ENCODE results near the gene CALHM3.
"Not testable (repeated sequence)": the region's sequence is repeated elsewhere in the genome, so short reads cannot be mapped to it uniquely, and the experiment has no call there.

The CALHM3 gene

DNA sequence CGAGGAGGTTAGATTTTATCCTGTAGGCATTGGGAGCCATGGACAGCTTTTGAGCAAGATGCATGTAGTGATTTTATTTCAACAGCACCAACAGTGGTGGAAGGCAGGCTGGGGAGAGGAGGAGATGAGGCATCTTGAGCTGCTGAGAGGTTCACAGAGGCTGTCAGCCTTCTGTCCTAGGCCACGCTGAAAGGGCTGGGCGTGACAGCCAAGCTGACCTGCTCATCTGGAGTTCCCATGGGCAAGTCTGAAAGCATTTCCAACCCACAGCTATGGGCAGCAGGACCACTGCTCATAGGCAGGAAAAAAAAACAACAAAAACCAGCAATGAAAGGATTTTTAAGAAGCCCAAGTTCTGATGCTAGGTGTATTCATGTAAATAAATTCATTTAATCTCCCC, 22.1 kb upstream of the CALHM3 start:
- DNase-seq, result no peak

DNA sequence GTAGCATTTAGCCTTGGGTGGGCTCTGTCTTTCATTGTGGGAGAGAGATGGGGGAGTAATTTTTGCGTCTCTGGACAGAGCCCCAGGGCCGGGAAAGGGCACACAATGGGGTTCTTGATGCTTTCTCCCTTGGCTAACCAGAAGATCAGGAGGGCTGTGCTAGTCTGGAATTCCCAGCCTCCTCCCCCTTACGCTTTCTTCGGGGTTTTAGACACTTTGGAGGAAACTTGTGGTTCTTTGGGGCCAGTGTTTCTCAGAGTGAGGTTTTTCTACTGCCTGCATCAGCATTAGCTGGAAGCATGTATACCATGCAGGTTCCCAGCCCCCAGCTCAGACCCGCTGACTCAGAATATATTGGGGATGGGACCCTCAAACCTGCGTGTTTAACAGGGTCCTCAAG, 21.4 kb upstream of the CALHM3 start:
- no peak for DNase-seq

DNA sequence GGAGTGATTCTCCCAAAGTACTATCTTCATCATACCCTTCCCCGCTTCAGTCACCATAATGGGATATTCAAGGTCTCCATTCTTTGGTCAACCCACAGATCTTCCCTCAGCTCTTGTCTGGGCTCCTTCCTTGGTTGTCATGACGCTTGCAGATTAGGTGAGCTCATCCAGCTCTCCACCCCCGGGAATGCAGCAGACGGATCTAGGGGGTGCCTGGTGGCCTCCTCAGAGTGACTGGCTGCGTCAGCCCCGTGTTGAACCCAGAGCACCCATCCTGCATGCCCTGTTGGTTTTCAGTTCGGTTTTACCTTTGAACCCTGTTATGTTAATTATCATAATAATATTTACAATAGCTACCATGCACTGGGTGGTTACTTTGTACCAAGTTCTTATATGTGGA, 20.8 kb upstream of the CALHM3 start:
- no peak for DNase-seq

- DNase-seq, result no peak
Observed at GRCh38 chr10:103498936-103499638, 20.0 kb upstream of the CALHM3 start.

GRCh38 chr10:103497161-103497915, 18.3 kb upstream of the CALHM3 start:
- no peak for DNase-seq

- DNase-seq, result no peak
Observed at GRCh38 chr10:103495321-103495720, 16.3 kb upstream of the CALHM3 start.

DNA sequence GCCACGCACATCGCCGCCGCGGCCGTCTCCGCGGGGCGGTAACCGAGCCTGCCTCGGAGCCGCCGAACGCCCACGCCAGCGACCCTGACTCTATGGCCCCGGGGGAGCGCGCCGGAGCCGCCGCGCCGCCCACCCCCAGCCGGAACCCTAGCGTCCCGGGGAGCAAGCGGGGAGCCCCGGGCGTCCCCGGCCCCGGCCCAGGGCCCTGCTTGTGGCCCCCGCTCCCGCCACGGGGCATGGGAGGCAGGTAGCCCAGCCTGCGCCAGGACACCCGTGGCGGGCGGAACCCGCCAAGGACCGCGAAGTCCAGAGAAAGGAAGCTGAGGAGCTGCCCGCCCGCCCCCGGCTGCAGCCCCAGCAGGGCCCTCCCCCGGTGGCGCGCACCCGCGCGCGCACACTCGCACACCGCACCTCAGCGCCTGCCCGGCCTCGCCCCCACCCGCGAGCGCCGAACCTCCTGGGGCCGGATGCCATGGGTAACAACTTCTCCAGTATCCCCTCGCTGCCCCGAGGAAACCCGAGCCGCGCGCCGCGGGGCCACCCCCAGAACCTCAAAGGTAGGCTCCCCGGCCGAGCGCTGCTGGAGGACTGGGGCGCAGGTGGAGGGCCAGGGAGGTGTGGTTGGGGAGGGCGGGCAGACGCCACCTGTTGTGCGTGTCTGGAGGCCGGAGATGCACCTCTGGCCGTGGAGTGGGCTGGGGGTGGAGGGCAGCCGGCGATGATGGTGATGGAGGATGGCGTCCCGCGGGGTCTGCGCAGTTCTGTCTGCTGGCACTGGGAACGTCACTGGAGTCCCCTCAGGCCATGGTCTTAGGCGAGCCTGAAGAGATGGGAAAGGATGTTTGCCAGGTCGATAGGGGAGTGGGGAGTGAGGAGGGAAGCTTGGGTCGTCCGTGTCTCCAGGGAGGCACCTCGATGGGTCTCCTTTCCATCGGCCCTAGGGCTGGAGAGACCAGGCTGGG, 15.2 kb upstream of the CALHM3 start:
- peak in 1 of 2 donors; percentile 35 for DNase-seq

DNA sequence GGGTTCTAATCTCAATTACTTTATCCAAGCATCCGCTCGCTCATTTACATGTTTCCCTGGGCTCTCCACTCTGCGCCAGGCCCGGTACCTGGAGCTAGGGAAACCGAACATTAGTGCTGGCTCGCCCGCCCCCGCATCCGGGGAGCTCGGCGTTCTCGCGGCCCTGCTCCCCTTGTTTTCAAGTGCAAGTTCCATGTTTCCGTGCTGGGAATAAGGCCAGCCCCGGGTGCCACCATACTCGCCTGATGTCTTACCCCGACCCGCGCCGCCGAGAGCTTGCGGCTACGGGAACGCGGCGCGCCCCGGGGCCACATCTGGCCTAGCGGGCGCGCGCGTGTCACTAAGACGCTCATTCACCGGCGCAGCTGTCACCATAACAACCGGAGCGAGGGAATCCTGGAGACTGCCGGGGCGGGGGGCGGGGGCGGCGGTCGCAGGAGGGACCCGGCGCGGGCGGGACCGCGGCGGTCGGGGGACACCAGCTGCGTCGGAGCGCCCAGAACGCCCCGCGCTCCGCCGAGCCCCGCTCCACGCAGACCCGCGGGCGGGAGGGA, 14.4 kb upstream of the CALHM3 start, which contains the start of gene NEURL1:
TSS of gene NEURL1 (plus strand) at position 344 of the 554 bp plus-strand sequence. CDS start 683 bp downstream, outside the sequence.
- peak in 1 of 2 donors; percentile 30 for DNase-seq

- no peak for DNase-seq
Observed at GRCh38 chr10:103492655-103493261, 13.7 kb upstream of the CALHM3 start.

- DNase-seq, result no peak
Observed at GRCh38 chr10:103491729-103492364, 12.8 kb upstream of the CALHM3 start.

GRCh38 chr10:103490986-103491314, 11.9 kb upstream of the CALHM3 start:
- DNase-seq, result no peak

GRCh38 chr10:103487410-103487708, 8.3 kb upstream of the CALHM3 start:
- no peak for DNase-seq

DNA sequence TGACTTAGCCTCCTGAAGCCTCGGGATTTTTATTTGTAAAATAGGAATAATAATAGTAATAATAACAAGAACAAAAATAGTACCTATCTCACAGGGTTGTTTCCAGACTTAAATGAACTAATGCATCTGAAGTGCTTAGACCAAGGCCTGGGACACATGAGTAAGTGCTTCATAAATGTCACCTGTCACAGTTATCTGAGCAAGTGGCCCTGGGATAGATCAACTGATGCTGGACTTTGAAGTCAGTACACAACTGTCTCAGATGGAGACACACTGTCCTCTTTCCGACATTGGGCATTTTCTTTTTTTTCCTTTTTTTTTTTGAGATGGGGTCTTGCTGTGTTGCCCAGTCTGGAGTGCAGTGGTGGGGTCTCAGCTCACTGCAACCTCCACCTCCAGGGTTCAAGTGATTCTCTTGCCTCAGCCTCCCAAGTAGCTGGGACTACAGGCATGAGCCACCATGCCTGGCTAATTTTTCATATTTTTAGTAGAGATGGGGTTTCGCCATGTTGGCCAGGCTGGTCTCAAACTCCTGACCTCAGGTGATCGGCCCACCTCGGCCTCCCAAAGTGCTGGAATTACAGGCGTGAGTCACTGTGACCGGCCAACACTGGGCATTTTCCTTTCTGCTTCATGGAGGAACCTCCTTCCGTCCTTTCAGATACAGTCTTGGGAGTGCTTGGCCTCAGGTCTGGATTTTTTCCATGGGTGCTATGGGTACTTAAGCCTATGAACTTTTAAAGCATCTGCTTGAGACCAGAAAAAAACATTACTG, 7.8 kb upstream of the CALHM3 start:
- DNase-seq, result not testable (repeated sequence)

GRCh38 chr10:103481974-103482531, 3.0 kb upstream of the CALHM3 start:
- peak; percentile 46 to 82 for DNase-seq

GRCh38 chr10:103480521-103480920, 1.5 kb upstream of the CALHM3 start:
- no peak for DNase-seq

GRCh38 chr10:103478671-103479070, 369 bp downstream of the CALHM3 start:
- no peak for DNase-seq

- peak in 1 of 2 donors; percentile 26 for DNase-seq
Observed at GRCh38 chr10:103476046-103476768, 2.8 kb downstream of the CALHM3 start.

- DNase-seq, result no peak
Observed at GRCh38 chr10:103475437-103475836, 3.6 kb downstream of the CALHM3 start.

GRCh38 chr10:103474077-103474476, 5.0 kb downstream of the CALHM3 start:
- no peak for DNase-seq

DNA sequence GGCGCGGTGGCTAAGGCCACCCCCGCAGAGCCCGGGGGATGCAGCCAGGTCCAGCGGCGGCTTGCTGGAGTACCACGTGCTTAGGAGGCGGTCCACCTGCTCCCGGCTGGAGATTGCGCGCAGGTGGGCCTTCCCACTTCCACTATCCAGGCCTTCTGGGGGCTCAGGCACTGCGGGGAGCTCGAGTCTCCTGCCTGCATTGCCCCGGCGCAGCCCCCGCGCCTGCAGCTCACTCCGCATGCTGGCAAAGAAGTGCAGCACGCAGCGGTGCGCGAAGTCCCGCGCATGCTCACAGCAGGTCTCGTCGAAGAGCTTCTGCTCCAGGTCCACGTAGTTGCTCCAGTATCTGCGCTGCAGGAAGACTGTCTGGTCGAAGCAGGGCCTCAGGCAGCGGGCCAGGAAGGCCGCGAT, 5.8 kb downstream of the CALHM3 start:
- no peak for DNase-seq
